OCI-M2 (cell line): Measurements from ENCODE around the gene FSCN2.
"Not testable (repeated sequence)": the region's sequence is repeated elsewhere in the genome, so short reads cannot be mapped to it uniquely, and the experiment has no call there.

Source experiments
- DNase-seq: peaks from one replicate; lab custom pipeline; 2025; ENCODE audit not compliant: unreplicated experiment; lab: John Stamatoyannopoulos, UW

The FSCN2 gene

DNA sequence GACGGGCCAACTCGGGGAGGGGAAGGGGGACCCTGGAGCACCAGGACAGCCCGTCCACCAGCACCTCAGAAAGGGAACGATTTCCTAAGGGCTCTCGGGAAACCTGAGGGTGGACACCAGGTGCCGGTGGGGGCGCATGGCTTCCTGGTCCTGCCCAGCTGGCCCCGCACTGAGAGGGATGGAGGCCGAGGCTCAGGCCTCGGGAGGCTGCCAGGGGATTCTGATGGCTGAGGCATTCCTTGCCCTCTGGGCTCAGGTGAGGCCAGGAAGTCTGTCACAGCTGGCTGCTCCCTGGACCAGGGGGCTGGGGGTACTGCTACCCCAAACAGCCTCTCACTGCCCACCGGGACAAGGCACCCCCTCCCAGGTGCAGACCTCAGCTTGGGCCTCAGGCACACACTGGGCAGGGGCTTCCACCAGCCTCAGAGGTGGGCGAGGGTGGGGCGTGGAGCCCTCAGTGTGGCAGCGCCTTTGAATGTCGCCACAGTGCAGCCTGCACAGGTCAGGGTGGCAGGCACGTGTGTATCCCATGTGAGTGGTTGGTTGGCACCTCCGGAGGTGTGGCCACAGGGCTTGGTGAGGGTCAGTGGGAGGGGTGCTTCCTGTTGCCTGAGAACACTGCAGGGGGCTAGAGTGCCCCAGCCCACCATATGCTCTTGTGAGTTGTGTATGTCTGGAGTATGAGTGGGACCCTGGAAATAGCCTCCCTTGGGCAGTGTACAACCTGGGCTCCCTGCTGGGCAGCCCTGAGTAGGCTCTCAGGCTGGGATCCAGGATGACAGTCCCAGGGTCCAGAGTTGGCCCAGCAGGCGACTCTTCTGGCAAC is 3.9 kb upstream of the FSCN2 start:
- no peak for DNase-seq

DNA sequence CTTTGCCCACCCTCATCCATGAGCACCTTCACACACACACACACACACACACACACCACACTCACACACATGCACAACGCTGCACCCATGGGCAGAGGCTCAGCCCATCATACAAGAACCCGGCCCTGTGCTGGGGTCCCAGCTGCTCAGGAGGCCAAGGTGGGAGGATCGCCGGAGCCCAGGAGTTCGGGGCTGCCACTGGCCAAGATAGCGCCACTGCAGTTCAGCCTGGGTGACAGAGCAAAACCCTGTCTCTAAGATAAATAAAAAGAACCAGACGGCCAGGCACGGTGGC is 3.4 kb upstream of the FSCN2 start:
- DNase-seq: no peak

DNA sequence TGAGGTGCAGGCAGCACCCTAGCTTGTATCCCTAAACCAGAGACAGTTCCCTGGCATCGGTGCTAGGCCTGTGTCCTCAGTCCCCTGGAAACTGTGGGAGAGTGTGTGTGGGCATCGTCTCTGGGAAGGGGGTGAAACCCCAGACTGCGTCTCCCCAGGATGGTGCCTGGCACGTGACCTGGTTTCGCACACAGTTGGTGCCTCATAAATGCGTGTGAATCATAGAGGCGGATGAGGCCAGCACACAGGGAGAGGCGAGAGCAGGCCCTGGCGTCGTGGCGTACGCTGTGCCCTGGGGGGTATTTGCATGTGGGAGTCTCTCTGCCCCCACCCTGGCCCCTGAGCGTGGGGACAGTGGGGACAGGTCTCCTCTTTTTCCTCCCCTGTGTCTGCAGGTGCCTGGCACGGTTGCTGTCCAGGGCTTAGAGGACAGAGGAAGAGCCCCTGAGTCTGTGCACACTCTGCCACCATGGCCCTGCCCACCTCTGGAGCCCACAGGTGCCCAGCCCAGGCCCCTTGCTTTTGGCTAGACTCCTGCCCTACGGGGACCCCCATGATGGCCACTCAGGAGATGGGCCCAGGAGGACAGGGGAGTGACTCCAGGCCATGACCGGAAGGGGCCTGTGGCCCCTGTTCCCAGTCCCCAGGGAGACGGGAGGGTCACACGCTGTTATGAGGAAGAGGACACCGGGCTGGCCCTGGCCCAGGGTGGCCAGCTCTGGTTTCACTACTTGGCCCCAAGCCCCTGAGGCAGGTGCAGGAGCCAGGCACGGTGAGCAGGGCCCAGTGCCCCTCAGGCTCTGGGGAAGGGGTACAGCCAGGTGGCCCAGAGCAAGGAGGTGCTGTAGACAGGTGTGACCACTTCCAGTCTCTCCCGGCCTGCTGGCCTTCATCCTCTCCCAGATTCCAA is 1.3 kb upstream of the FSCN2 start:
- DNase-seq: no peak

DNA sequence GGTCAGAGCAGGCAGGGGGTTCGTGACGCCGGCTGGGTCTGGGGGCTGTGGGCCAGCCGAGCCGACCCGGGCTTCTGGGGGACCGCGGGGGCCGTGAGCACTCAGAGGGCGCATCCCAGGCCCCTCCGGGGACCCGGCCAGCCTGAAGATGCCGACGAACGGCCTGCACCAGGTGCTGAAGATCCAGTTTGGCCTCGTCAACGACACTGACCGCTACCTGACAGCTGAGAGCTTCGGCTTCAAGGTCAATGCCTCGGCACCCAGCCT is 140 bp downstream of the FSCN2 start:
- no peak for DNase-seq

DNA sequence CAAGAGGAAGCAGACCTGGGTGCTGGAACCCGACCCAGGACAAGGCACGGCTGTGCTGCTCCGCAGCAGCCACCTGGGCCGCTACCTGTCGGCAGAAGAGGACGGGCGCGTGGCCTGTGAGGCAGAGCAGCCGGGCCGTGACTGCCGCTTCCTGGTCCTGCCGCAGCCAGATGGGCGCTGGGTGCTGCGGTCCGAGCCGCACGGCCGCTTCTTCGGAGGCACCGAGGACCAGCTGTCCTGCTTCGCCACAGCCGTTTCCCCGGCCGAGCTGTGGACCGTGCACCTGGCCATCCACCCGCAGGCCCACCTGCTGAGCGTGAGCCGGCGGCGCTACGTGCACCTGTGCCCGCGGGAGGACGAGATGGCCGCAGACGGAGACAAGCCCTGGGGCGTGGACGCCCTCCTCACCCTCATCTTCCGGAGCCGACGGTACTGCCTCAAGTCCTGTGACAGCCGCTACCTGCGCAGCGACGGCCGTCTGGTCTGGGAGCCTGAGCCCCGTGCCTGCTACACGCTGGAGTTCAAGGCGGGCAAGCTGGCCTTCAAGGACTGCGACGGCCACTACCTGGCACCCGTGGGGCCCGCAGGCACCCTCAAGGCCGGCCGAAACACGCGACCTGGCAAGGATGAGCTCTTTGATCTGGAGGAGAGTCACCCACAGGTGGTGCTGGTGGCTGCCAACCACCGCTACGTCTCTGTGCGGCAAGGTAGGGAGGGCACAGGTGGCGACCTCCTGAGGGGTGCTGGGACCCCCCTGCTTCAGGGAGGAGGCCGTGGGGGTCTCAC is 667 bp downstream of the FSCN2 start:
- DNase-seq: no peak

DNA sequence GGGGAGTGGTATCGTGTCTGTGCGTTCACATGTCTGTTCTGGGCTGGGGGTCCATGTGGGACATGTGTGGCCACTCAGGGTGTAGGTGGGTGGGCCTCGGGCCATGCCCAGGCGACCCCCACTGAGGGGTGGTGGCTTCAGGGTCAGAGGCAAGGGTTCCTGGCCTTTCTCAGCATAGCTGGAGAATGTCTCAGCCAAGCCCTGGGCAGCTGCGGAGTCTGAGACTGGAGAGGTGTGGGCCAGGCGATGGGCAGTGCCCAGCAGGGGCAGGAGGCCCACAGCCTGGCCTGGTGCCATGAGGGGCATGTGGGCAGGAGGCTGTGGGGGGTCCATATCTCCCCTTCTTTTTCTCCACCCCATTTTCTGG is 1.2 kb downstream of the FSCN2 start:
- DNase-seq: no peak

DNA sequence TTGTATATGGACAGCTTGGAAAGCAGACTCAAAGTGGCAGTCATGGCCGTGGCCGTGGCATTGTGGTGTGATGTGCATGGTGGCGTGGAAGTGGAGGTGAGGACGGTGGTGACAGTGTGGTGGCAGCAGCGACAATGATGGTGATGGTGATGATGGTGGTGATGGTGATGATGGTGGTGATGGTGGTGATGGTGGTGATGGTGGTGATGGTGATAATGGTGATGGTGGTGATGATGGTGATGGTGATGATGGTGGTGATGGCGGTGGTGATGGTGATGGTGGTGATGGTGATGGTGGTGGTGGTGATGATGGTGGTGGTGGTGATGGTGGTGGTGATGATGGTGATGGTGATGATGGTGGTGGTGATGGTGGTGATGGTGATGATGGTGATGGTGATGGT is 2.8 kb downstream of the FSCN2 start:
- not testable (repeated sequence) for DNase-seq

DNA sequence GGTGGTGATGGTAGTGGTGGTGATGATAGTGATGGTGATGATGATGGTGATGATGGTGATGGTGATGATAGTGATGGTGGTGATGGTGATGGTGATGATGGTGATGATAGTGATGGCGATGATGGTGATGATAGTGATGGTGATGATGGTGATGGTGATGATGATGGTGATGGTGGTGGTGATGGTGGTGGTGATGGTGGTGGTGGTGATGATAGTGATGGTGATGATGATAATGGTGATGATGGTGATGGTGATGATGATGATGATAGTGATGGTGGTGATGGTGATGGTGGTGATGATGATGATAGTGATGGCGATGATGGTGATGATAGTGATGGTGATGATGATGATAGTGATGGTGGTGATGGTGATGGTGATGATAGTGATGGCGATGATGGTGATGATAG is 3.8 kb downstream of the FSCN2 start:
- not testable (repeated sequence) for DNase-seq

DNA sequence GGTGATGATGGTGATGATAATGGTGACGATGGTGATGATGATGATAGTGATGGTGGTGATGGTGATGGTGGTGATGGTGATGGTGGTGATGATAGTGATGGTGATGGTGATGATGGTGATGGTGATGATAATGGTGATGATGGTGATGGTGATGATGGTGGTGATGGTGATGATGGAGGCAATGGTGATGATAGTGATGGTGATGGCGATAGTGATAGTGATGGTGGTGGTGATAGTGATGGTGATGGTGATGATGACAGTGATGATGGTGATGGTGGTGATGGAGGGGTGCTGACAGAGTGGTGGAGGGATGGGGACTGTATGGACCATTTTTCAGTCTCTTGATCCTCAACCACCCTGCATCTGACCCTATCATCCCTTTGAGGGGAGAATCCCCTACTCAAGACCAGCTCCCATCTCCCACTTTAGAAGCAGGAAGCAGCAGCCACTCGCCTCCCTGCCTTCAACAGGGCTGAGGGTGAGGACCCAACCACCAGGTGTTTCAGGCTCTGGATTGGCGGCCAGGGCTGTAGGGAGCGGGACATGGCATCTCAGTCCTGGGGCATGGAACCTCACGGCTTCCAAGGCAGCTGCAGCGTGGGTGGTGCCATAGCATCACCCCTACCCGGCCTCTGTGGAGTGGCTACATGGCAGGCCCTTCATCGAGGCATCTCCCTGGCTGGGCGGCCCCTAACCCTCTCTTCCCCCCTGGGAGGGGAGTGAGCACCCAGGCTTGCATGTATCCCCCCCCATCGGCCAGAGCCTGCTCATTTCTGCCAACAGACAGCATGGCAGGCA is 4.5 kb downstream of the FSCN2 start:
- DNase-seq: no peak

DNA sequence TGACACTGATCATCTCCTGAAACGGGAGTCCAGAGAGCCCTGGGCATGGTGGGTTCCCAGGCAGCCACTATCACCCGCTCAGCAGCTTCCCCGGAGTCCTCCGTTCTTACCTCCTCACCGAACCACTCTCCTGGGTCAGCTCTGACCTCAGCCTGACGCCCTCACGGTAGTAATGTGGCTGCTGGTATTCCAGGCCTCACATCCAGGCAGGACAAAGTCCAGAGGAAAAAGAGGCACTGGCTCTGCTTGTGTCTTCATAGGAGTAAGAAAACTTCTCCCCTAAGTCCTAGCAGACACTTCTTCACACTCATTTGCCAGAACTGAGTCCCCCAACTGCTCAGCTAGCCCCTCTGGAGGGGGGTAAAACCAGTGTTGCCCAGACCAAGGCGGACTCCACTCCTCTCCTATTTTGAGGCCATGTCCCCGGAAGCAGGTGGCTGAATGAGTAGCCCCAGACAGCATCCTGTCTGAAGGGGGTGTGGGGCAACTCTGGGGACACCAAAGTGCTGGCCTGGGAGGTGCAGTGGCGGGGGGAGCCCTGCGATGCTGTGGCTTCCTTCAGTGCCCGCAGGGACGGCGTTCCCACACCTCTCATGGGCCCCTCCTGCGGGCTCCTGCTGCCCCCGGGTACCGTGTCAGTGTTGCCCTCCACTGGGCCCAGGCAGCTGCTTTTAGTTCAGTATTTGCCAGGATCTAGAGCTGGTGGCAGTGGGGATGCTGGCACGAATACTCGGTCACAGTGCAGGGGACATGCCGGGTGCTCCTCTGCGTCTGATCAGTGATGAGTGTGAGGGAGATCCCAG is 5.4 kb downstream of the FSCN2 start:
- no peak for DNase-seq

DNA sequence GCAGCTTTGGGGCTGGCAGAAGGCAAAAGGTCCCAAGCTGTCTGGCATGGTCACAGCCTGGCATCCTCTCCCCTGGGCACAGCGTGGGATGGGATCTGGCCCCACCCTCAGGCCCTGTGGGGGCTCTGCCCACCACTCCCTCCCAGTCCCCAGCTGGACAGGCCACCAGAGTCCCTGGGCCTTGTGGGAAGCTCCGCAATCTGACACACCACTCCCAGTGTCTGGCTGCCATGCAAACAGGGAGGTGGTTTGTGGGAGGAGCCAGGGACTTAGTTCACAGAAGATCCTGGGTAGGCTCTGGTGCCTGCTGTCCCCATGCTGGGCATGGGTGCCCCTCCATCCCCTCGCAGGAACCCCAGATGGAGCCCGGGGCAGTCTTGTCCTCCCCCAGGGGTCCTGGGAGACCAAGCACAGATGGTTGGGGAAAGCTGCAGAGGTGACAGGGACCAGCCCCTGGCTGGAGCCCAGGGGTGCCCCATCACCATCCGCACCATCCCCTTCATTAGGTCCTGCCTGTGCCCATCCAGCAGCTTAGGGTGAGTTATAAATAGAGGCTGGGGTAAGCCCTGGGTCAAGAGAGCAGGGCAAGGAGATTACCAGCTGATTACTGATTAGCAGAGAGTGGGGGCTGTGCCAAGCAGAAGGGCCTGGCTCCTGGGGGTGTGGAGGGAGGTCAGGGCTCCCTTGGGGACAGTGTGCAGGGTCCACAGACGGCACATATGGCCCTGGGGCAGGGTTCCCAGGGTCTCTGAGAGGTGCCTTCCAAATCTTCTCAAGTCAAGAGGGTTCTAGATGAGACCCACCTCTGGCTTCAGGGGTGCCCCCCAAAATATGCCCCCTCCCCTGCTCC is 6.2 kb downstream of the FSCN2 start:
- no peak for DNase-seq

DNA sequence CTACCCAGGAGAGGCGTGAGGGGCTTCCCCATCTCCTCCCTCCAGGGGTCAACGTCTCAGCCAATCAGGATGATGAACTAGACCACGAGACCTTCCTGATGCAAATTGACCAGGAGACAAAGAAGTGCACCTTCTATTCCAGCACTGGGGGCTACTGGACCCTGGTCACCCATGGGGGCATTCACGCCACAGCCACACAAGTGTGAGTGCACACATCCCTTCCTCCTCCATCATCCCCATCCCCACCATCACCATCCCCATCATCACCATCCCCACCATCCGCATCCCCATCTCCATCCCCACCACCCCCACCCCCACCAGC is 6.8 kb downstream of the FSCN2 start:
- no peak for DNase-seq

DNA sequence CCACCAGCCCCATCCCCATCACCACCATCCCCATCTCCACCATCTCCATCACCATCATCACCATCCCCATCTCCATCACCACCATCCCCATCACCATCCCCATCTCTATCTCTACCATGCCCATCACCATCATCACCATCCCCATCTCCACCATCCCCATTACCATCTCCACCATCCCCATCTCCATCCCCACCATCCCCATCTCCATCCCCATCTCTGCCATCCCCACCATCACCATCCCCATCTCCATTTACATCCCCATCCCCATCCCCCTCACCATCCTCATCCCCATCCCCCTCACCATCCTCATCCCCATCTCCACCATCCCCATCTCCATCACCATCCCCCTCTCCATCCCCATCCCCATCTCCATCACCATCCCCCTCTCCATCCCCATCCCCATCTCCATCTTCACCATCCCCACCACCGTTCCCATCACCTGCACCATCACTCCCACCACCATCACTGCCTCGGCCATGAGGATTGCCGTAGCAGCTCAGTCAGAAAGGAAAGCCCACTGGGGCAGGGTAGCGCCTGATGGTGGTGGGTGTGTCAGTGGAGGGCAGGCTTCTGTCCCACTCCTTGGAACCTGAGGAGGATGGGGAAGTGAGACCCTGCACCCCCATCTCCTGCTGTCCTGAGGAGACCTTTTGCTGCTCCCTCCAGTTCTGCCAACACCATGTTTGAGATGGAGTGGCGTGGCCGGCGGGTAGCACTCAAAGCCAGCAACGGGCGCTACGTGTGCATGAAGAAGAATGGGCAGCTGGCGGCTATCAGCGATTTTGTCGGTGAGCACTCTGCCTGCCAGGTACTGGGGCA is 7.5 kb downstream of the FSCN2 start:
- no peak for DNase-seq

DNA sequence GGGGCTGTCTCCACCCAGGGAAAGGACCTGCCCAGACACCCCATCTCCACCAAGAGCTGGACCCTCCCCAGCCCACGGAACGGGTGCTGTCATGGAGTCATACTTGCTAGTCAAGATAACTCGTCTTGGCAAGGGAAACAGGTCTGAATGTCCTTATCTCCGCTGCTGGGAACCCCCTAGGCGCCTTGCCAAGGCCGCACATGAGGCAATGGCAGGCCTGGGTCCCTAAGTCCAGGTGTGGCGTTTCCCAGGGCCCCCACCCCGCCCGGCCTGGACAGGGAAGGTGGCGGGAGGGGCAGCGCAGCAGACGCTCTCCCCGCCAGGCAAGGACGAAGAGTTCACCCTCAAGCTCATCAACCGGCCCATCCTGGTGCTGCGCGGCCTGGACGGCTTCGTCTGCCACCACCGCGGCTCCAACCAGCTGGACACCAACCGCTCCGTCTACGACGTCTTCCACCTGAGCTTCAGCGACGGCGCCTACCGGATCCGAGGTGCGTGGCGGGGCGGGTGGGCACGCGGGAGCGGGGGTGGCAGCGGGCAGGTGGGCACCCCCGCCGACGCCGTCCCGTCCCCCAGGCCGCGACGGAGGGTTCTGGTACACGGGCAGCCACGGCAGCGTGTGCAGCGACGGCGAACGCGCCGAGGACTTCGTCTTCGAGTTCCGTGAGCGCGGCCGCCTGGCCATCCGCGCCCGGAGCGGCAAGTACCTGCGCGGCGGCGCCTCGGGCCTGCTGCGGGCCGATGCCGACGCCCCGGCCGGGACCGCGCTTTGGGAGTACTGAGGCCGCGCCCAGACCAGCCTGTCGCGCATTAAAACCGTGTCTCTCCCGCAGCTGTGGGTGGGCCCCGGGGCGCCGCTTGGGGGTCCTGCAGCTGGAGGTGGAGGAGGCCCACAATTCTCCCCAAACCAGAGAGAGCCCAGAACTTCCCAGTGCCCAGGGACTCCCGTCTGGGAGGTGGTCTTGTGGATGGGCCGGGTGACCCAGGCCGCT is 8.4 kb downstream of the FSCN2 start:
- DNase-seq: no peak

DNA sequence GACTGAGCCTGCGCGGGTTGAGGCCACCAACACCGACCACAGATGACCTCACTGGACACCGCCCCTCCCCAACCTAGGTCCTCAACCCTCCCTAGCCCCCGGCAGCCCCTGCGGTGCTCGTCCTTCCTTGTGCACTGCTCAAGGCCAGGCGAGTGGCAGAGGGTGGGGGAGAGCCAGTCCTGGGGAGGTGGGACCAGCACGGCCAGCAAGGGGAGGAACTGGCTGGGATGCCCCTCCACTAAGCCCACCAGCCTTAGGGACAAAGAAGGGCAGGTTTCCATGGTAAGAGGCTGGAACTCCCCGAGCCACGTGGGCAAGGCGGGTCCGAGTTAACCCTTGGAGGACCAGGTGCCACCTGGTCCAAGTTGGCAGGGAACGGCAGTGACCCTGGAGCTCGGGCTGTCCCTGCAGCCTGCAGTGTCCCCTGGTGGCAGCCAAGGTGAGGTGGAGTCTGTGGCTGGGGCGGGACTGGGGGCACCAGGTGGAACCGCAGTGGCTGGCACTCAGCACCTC is 9.2 kb downstream of the FSCN2 start:
- no peak for DNase-seq

DNA sequence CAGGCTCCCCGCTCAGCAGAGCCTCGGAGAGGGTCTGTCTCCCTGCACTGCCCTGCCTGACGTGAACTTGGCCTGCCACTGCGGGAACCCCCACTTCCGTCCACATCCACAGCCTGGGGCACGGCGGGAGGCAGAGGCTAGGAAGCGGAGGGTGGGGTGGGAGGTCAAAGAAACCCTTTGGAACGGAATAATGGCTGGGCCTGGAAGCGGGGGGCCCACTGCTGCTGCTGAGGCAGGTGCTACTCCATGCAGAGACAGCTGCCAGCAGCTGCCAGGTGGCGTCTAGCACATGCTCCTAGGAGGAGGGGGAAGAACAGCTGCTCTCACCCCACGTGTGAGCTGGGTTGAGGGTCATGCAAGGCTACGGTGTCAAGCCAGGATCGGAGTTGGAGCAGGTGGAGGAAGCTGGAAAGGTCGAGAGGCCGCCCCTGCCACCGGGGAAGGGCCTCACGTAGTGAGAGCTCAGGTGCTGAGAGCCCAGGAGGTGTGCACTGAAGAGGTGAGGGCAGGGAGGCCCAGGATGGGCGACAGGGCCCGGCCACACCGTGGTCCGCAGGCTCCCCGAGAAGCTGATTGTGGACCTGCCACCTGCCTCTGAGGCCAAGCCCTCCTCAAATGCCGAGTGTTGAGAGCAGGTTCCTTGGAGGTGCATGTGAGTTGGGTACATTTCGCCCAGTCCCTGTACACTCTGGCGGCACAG is 9.8 kb downstream of the FSCN2 start:
- no peak for DNase-seq
